Measurements from ENCODE around the gene ACADVL.

DNA sequence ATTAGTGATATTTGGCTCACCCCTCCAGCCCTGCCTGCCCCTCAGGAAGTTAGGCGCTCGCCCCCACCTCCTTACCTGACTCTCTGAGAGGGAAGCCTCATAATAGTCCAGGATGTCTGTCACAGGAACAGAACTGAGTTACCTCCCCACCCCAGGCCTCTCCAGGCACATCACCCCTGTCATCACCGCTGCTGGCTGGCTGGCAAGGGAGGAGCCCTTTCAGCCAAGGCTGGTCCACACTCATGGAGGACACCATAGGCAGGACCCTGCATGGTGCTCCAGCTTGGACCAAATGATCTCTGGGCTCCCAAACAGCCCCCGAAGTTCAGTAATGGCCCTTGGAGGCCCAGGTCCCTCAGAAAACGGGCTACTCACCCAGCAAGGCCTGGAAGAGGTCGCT lies 1.6 kb upstream of the ACADVL start:
- TF ChIP-seq HNF4G (IDR thresholded peaks at IDR 0.05) (no peak), RXRA (IDR thresholded peaks at IDR 0.05) (no peak), EGR1 (IDR thresholded peaks at IDR 0.05; ENCODE audit: low read depth in 2 of 2) (no peak), TAF1 (conservative IDR thresholded peaks at IDR 0.05) (no peak), RAD21 (IDR thresholded peaks at IDR 0.05) (no peak), YY1 (IDR thresholded peaks at IDR 0.05) (no peak)
- TF ChIP-seq, protein P1, sequence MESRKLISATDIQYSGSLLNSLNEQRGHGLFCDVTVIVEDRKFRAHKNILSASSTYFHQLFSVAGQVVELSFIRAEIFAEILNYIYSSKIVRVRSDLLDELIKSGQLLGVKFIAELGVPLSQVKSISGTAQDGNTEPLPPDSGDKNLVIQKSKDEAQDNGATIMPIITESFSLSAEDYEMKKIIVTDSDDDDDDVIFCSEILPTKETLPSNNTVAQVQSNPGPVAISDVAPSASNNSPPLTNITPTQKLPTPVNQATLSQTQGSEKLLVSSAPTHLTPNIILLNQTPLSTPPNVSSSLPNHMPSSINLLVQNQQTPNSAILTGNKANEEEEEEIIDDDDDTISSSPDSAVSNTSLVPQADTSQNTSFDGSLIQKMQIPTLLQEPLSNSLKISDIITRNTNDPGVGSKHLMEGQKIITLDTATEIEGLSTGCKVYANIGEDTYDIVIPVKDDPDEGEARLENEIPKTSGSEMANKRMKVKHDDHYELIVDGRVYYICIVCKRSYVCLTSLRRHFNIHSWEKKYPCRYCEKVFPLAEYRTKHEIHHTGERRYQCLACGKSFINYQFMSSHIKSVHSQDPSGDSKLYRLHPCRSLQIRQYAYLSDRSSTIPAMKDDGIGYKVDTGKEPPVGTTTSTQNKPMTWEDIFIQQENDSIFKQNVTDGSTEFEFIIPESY (IDR thresholded peaks at IDR 0.05) = no peak
- TF ChIP-seq, protein P2, sequence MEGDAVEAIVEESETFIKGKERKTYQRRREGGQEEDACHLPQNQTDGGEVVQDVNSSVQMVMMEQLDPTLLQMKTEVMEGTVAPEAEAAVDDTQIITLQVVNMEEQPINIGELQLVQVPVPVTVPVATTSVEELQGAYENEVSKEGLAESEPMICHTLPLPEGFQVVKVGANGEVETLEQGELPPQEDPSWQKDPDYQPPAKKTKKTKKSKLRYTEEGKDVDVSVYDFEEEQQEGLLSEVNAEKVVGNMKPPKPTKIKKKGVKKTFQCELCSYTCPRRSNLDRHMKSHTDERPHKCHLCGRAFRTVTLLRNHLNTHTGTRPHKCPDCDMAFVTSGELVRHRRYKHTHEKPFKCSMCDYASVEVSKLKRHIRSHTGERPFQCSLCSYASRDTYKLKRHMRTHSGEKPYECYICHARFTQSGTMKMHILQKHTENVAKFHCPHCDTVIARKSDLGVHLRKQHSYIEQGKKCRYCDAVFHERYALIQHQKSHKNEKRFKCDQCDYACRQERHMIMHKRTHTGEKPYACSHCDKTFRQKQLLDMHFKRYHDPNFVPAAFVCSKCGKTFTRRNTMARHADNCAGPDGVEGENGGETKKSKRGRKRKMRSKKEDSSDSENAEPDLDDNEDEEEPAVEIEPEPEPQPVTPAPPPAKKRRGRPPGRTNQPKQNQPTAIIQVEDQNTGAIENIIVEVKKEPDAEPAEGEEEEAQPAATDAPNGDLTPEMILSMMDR (IDR thresholded peaks at IDR 0.05; ENCODE audit: low read depth, low read length, missing input control) = no peak
- TF ChIP-seq, protein P3, sequence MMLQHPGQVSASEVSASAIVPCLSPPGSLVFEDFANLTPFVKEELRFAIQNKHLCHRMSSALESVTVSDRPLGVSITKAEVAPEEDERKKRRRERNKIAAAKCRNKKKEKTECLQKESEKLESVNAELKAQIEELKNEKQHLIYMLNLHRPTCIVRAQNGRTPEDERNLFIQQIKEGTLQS (IDR thresholded peaks at IDR 0.05) = no peak

Data from liver (tissue), 3 donors.